ENCODE data around the gene EME1.
A peak's percentile ranks its signal among the peaks of the same experiment; 100 is the strongest.
"Not testable (repeated sequence)": the region's sequence is repeated elsewhere in the genome, so short reads cannot be mapped to it uniquely, and the experiment has no call there.

Gene EME1

GRCh38 chr17:50396261-50397110 is 23.5 kb downstream of the EME1 start:
- no peak for DNase-seq

DNA sequence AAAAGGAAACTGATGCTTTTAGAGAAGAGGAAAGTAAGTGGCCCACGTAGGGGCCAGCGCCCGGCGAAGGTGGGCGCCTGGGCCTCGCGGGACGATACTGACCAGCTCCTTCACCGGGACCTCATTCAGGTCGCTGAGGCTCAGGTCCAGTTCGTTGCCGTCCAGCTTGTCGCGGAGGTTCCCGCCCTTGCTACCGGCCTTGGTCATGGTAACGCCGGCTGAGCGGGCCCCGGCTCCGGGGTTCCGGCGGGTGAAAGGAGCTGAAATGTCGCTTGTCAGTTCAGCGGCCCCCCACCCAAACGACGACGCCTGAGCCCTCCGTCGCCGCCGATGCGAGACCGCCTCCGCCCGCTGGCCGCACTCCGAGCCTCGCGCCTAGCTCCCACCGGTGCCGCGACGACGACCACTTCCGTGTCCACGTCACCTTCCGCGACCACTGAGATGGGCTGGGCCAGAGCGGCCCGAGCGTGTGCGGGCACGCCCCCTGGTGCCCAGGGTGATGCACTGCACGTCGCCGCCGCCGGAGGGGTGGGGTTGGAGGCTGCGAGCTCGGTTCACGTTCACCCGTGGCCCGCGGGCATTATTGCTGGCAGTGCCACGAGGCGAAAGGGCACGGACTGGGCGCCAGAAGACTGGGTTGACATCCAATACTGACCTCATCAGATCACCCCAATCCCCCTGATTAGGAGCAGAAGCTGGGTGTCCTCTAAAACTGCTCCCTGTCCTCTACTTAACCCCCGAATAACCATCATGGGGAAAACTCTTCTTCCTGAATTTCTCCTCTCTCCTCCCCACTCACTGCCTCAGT is 24.3 kb downstream of the EME1 start, which contains the start of gene LRRC59:
Gene LRRC59 (minus strand): TSS at position 413 of the 808 bp plus-strand sequence. CDS start 206 bp downstream, at position 207.
- peak; percentile 89 to 90 for DNase-seq

- DNase-seq = no peak
Observed at GRCh38 chr17:50397919-50398285, 24.9 kb downstream of the EME1 start.

GRCh38 chr17:50398672-50399071 is 25.6 kb downstream of the EME1 start:
- DNase-seq = not testable (repeated sequence)

- DNase-seq = not testable (repeated sequence)
Observed at GRCh38 chr17:50399591-50399990, 26.6 kb downstream of the EME1 start.

GRCh38 chr17:50405351-50405750 is 32.3 kb downstream of the EME1 start:
- not testable (repeated sequence) for DNase-seq

GRCh38 chr17:50406578-50406977 is 33.5 kb downstream of the EME1 start:
- no peak for DNase-seq

- no peak for DNase-seq
Observed at GRCh38 chr17:50407921-50408320, 34.9 kb downstream of the EME1 start.

GRCh38 chr17:50412188-50412732 is 39.2 kb downstream of the EME1 start:
- DNase-seq = no peak

DNA sequence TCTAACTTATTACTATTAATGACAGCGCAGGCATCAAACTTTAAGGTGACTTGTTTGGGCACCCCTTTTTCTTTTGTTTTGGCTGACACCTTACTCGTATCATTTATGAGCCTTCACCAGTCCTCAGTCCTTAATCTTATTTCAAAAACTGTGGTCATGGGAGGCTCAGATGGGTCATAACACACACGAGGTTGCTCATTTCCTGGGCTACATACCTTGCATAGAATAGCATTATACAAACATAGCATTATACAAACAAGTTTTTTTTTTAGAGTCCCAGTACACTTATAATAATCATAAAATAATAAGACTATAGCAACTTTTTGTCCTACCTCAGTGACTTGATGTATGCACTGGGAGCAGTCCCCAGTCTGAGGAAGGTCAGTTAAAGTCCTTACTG is 41.8 kb downstream of the EME1 start:
- DNase-seq = no peak

DNA sequence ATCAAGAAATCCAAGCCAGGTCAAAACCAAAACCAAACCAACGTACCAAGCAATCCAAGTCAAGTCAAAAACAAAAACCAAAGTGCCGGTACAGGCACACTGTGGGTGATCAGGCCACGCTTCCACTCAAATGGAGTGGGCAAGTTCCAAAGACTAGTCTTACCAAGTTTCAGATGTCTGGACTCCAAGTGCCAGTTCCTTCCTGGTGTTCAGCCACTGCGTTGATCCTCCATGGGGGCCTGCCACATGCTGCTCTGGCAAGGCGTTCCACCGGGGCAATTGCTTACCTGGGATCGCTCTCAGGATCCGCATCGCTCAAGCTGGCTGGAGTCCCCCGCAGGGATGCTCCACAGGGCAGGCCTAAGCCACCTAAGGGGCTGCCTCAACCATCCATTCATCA is 46.5 kb downstream of the EME1 start:
- not testable (repeated sequence) for DNase-seq

GRCh38 chr17:50420419-50421112 is 47.5 kb downstream of the EME1 start:
- DNase-seq = no peak

GRCh38 chr17:50421308-50422051 is 48.5 kb downstream of the EME1 start:
- no peak for DNase-seq

- DNase-seq = no peak
Observed at GRCh38 chr17:50422738-50423137, 49.7 kb downstream of the EME1 start.

DNA sequence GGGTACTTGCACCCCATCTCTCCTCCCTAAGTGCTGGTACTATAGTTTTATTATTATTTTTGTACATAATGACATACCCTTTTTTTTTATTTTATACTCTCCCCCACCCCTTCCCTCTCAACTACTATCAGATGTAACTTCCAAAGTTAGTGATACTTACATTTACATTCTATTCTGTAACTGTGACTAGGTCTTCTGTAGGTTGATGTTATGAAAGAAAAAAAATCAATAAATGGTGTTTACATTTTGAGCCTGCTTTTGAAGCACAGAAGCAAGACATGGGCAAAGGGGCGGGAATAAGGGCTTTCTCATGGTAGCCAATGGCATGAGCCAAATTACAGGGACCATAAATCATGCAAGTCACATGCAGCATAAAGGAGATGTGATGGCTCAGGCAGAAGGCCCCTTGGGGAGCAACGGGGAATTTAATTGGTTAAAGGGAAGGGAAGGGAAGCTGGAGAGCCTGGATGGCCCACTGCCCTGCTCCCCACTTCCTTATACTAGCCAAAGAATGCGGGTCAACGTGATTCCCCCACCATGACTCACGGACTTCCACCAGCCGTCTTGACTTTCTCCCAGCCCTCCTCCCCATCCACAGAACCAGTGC is 50.6 kb downstream of the EME1 start:
- DNase-seq = no peak

- no peak for DNase-seq
Observed at GRCh38 chr17:50424246-50424995, 51.4 kb downstream of the EME1 start.

- DNase-seq = no peak
Observed at GRCh38 chr17:50424996-50425681, 52.1 kb downstream of the EME1 start.

- DNase-seq = peak; percentile 50 to 56
Observed at GRCh38 chr17:50425682-50426471, 52.8 kb downstream of the EME1 start, which contains the start of gene ACSF2. TSS of gene ACSF2 (plus strand) at chr17:50426218. CDS start at chr17:50426262, 44 bp downstream.

DNA sequence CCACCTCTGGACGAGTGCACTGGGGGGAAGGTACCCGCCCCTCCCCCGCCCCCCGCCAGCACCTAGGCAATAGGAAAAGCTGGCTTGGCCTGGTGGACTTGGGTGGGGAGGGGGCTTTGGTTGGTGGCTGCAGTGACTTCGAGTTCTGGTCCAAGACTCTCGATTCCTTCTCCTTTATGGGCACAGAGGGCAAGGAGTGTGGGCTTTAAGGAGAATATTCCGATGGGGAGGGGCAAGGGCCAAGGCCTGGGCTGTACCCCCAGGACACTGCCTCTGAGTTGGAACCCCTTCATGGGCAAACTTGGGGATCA is 53.4 kb downstream of the EME1 start:
- DNase-seq = no peak
